ENCODE data around the gene KIAA1755. TPM values are rescaled to one million over a fixed set of nuclear protein-coding genes. Genes with fewer than 3 reads are reported as not detected.

The KIAA1755 gene
- total and polyA plus RNA-seq, 2 donors (not counting 1 experiment from before 2014, with no cell fraction given) = not detected

GRCh38 chr20:38278763-38279162 is 18.2 kb upstream of the KIAA1755 start:
- no peak overlapping the region for H3K27ac Mint-ChIP-seq
- H3K4me1 Mint-ChIP-seq = no peaks in the 10 kb centered on the region
- TF ChIP-seq EZH2 (IDR thresholded peaks at IDR 0.05; ENCODE audit: borderline replicate concordance, insufficient read depth, low read depth, low read length, poor library complexity, severe bottlenecking) (no peak), CTCF (IDR thresholded peaks at IDR 0.05) (no peak)

GRCh38 chr20:38278131-38278530 is 17.6 kb upstream of the KIAA1755 start:
- POLR2A ChIA-PET = no interaction called here

More at GRCh38 chr20:38278763-38279162, 18.2 kb upstream of the KIAA1755 start:
- intact Hi-C loops (cut with micrococcal nuclease) = no loop called here
- ATAC-seq (ENCODE audit: low read depth) = no peak
- no peaks in the 10 kb centered on the region for H4K20me1 ChIP-seq (ENCODE audit: control insufficient read depth, insufficient read depth, low read length, poor library complexity, severe bottlenecking)
- no peaks in the 10 kb centered on the region for H3K27me3 ChIP-seq (replicated peaks in 1 of 4; ENCODE audit: control extremely low read depth in 1 of 4, control insufficient read depth in 3 of 4, insufficient read depth in 4 of 4, low read length in 3 of 4)
- no peak overlapping the region for H2AFZ ChIP-seq (ENCODE audit: insufficient read depth, low read depth, low read length, poor library complexity, severe bottlenecking)
- WGBS (ENCODE audit: insufficient coverage) = 90% methylated on average over 2 of the region's 2 CpGs
- no peaks in the 10 kb centered on the region for H3K9me3 ChIP-seq (ENCODE audit: control extremely low read depth in 1 of 3, control insufficient read depth in 2 of 3, insufficient read depth in 1 of 3, low read length in 2 of 3)
- POLR2A ChIA-PET = no interaction called here
- no peaks in the 10 kb centered on the region for H3K4me1 ChIP-seq (ENCODE audit: control insufficient read depth in 2 of 2, insufficient read depth in 2 of 2, low read length in 2 of 2)
- no peaks in the 10 kb centered on the region for H3K79me2 ChIP-seq (ENCODE audit: control insufficient read depth, insufficient read depth, low read length)
- no peaks in the 10 kb centered on the region for H3K36me3 ChIP-seq (replicated peaks in 1 of 2; ENCODE audit: control extremely low read depth in 1 of 2, control insufficient read depth in 1 of 2, extremely low read depth in 1 of 2, insufficient read depth in 2 of 2, low read length in 1 of 2)
- H3K9ac ChIP-seq (ENCODE audit: low read length) = no peak overlapping the region
- peaks cover 20% of the 10 kb centered on the region for H3K27me3 Mint-ChIP-seq
- H3K27ac ChIP-seq (ENCODE audit: low read length in 2 of 2) = no peak overlapping the region
- no peak overlapping the region for H3K4me3 Mint-ChIP-seq
- CTCF ChIA-PET = no interaction called here
- no peak overlapping the region for H3K4me3 ChIP-seq (ENCODE audit: control extremely low read depth in 1 of 5, extremely low read depth in 1 of 5, insufficient read depth in 1 of 5, low read depth in 2 of 5, low read length in 4 of 5)
- no peak for DNase-seq
- no peak overlapping the region for H3K4me2 ChIP-seq (replicated peaks; ENCODE audit: low read depth, low read length, poor library complexity, severe bottlenecking)
- H3K9me3 Mint-ChIP-seq (ENCODE audit: insufficient read depth) = no peaks in the 10 kb centered on the region

More at GRCh38 chr20:38278131-38278530, 17.6 kb upstream of the KIAA1755 start:
- no peak for TF ChIP-seq EZH2 (IDR thresholded peaks at IDR 0.05; ENCODE audit: borderline replicate concordance, insufficient read depth, low read depth, low read length, poor library complexity, severe bottlenecking)
- TF ChIP-seq CTCF (IDR thresholded peaks at IDR 0.05) = no peak
- no peak for ATAC-seq (ENCODE audit: low read depth)
- H3K27ac Mint-ChIP-seq = no peak overlapping the region
- intact Hi-C loops (cut with micrococcal nuclease) = no loop called here
- 97% methylated on average over 11 of the region's 14 CpGs for WGBS (ENCODE audit: insufficient coverage)
- Histone ChIP-seq H3K4me3 (ENCODE audit: control extremely low read depth in 1 of 5, extremely low read depth in 1 of 5, insufficient read depth in 1 of 5, low read depth in 2 of 5, low read length in 4 of 5) (no peak overlapping the region), H2AFZ (ENCODE audit: insufficient read depth, low read depth, low read length, poor library complexity, severe bottlenecking) (no peak overlapping the region), H3K4me2 (replicated peaks; ENCODE audit: low read depth, low read length, poor library complexity, severe bottlenecking) (no peak overlapping the region), H3K27me3 (replicated peaks in 1 of 4; ENCODE audit: control extremely low read depth in 1 of 4, control insufficient read depth in 3 of 4, insufficient read depth in 4 of 4, low read length in 3 of 4) (no peaks in the 10 kb centered on the region), H3K27ac (ENCODE audit: low read length in 2 of 2) (no peak overlapping the region), H3K9ac (ENCODE audit: low read length) (no peak overlapping the region), H3K9me3 (ENCODE audit: control extremely low read depth in 1 of 3, control insufficient read depth in 2 of 3, insufficient read depth in 1 of 3, low read length in 2 of 3) (no peaks in the 10 kb centered on the region), H4K20me1 (ENCODE audit: control insufficient read depth, insufficient read depth, low read length, poor library complexity, severe bottlenecking) (no peaks in the 10 kb centered on the region), H3K4me1 (ENCODE audit: control insufficient read depth in 2 of 2, insufficient read depth in 2 of 2, low read length in 2 of 2) (no peaks in the 10 kb centered on the region), H3K36me3 (replicated peaks in 1 of 2; ENCODE audit: control extremely low read depth in 1 of 2, control insufficient read depth in 1 of 2, extremely low read depth in 1 of 2, insufficient read depth in 2 of 2, low read length in 1 of 2) (no peaks in the 10 kb centered on the region), H3K79me2 (ENCODE audit: control insufficient read depth, insufficient read depth, low read length) (no peaks in the 10 kb centered on the region)
- no peaks in the 10 kb centered on the region for H3K4me1 Mint-ChIP-seq
- H3K4me3 Mint-ChIP-seq = no peak overlapping the region
- no peaks in the 10 kb centered on the region for H3K9me3 Mint-ChIP-seq (ENCODE audit: insufficient read depth)
- no peak for DNase-seq
- H3K27me3 Mint-ChIP-seq = peaks cover 15% of the 10 kb centered on the region
- CTCF ChIA-PET = no interaction called here
